HG03571 (cell line): ENCODE results near the gene PLEKHG5.
"Not testable (repeated sequence)": the region's sequence is repeated elsewhere in the genome, so short reads cannot be mapped to it uniquely, and the experiment has no call there.

Experiments used
- ATAC-seq: cut with Tn5 transposase; IDR thresholded peaks from one replicate; pipeline ENCODE4 v1.9.1; 2021; ENCODE audit not compliant: unreplicated experiment

PLEKHG5 gene

DNA sequence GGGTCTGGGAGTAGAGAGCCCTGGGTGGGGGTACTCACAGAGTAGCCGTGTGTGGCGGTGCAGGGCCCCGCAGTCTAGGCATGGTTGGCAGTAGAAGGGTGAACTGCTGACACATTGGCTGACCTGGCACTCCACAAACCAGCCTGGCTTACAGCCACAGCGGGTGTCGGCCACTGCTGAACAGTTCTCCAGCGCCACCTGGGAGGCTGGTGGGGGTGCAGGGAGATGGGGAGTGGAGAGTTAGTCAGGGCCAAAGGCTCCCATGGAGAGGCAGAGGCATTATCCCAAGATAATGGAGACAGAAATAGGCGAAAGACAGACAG is 27.0 kb downstream of the PLEKHG5 start:
- no peak for ATAC-seq

DNA sequence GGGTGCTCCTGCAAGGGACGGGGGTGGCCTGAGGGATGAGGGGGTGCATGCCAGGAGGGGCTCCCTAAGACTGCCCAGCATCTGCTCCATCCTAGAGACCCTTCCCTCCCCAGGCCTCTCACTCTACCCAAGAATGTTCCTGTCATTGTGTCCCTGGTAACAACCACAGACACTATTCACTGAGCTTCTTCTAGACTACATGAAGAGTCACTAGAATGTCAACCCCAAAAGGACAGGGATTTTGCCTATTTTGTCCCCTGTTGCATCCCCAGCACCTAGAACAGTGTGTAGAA is 28.4 kb downstream of the PLEKHG5 start:
- no peak for ATAC-seq

DNA sequence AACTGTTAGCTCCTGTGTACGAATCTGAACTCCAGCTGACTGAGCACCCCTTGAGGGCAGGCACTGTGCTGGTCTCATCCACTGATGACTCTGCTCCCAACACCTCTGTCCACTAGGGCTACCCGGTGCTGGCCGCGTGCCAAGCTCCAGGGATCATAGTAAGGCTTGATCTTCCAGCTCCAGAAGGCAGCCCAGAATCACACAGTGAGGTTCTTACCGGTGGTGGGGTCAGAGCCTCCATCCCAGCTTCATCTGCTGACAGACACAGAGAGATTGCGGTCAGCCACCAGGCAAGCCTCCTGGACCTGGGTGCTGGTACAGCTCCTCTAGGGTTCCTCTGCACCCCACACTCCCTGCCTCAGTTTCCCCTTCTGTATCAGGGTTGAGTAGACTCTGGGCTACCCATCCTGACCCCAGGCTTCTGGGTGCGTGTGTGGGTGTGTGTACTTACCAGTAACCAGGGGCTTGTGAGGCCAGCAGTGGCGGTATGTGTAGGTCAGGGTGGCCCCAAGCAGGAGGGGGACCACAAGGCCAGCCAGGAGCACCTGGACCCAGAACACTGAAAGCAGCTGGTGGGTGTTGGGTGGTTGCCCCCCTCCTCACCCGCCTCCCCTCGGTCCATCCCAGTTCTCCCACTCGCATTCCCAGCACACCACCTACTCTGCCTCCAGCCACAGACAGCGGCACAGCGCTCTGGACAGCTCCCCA is 28.9 kb downstream of the PLEKHG5 start:
- no peak for ATAC-seq

DNA sequence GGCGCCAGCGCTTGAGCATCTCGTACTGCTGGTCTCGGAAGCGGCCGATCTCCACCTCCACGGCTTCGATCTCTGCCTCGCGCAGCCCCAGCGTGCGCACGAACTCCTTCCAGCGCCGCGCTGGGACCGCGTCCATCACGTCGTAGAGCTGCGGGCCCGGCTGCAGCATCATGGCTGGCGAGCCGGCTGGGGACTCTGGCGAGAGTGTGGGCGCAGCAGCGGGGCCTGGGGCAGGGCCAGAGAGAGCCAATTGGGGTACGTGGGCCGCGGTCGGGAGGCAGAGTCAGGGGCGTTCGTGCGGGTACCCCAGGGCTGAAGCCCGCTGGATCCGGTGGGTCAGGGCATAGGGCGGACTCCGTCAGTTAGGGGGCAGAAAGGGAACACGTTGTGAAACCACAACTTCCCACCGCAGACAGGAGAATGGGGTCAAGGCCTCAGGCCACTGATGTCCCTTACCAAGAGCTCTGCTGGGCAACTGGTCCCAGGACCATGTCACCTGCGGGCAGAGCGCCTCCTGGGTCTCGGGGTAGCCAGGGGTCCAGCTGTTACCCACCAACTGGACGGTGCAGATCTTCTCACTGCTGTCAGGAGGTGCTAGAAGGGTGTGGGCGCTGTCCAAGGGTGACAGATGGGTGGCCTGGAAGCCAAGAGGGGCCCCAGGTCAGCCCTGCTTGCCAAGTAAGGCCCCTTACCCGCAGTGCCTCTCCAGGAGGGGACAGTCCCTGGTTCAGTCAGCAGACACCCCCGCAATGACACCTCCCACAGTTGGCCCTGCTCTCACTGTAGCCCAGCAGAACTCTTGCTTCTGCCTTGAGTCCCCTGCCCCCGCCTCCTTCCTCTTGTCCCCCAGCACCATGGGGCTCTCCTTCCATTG is 29.7 kb downstream of the PLEKHG5 start:
- ATAC-seq = no peak

DNA sequence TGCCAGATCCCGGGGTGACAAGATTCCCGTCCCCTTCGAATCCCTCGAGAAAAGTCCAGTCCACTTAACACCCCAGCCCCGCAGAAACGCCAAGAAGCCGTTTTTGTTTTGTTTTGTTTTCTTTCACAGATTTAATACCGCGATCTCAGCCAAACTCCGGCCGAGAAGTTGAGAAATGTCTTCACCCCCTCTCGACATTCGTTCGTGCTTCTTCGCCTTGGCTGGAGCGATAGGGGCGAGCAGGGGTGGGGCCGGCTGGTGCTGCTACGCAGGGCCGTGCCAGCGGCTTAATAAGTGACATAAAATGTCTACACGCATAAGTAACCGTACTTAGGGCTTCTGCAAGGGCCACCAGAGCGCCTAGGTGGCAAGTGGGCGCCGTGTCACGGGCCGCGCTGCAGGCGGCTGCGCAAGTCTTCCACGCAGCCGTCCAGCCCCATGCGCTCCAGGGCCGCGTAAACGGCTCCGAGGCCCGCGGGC is 30.4 kb downstream of the PLEKHG5 start:
- ATAC-seq = no peak

DNA sequence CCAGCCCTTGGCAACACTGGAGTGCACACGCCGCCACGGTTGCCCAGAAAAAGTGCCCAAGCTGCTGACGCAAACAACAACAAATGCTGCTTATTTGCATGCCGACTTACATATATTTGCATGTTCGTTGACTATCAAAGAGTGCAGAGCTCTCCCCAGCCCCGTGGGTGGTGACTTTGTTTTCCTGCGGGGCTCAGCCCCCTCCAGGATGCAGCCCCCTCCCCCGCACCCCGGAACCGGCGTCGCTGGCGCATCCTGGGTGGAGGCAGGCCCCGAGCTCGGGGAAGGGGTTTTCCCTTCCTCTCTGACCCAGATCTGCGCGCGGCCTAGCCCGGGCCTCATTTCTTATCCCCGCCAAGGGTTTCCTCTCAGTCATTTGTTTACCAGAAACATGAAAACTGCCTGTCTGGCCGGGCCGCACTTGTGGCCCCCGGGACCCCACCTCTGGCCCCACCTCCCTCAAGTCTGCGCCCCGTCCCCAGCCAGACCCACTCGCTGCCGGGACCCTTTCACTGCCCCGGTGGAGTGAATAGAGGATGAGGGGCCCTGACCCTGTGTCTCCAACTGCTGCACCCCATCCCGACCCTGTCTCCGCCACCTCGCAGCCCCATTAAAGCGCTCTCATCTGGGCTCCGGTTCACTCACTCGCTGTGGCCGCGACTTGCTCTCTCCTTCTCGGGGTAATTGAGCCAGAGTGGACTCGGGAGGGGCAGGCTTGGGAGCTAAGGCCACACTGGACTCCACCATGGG is 31.0 kb downstream of the PLEKHG5 start:
- no peak for ATAC-seq

DNA sequence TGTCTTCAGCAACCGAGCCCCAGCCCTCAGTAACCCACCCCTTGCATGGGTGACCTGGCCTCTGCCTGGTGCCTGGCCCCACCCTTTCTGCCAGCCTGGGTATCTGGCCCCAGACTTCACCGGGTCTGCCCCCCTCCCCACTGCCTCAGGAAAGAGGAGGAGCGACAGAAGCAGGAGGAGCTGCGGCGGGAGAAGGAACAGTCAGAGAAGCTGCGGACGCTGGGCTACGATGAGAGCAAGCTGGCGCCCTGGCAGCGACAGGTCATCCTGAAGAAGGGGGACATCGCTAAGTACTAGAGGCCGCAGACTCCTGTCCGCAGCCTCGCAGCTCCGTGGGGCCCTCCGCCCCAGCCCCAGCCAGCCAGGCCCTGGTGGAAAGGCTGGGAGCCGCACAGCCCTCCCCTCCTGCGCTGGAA is 31.6 kb downstream of the PLEKHG5 start:
- no peak for ATAC-seq

DNA sequence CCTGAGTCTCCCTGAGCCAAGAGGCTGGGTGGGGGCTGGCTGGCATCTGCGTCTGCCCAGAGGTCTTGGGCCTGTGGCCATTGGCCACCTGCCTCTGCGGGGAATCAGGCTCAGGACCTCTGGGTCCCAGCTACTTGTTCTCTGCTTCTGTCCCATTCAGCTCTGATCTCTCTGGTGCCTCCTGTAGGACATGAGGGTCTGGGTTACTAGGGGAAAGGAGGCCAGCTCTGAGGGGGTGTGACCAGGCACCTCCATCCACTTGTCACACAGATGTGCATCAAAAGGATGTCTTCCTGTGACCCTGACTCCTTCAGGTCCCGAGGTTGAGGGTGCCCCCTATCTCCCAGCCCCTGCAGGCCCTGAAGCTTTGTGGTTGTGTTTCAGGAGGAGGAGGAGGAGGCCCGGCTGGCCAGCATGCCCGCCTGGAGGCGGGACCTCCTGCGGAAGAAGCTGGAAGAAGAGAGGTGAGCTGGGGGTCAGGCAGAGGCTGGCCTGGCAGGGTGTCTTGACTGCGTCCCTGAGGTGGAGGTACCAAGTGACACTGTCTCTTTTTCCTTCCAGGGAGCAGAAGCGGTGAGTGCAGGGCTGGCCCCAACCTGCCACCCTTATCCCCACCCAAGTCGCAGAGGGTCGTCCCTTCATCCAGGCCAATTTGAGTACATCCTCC is 34.5 kb downstream of the PLEKHG5 start:
- ATAC-seq = no peak

DNA sequence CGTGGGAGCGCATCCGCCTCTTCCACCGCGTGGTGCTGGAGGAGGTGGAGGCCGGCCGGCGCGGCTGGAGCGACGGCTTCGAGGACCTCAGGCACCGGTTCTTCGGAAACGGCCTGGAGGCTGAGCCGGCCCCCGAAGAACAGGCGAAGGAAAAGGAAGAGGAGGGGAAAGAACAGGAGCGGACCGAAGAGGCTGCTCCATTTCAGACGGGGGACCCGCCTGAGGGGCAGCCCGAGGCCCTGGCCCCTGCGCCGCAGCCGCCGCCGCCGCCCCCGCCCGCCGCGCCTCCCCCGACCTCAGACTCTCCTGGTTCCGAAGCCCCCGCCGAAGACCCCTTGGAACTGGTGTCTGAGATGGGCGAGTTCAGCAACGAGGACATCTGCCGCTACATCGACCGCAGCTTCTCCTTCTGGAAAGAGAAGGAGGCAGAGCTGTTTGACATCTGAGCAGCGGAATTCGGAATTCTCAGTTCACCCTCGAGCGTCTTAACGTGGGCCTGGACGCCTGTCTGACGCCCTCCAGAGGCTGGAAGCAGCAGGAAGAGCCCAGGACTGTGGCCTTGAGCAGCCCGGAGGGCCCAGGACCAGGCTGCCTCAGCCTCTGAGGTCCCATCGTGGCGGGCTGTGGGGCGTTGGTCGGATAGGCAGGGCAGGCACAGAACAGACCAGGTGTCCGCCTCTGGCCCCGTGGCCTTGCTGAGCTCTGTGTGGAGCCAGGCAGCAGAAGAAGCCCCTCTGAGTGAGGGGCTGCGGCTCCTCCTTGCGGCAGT is 35.5 kb downstream of the PLEKHG5 start:
- ATAC-seq = not testable (repeated sequence)

DNA sequence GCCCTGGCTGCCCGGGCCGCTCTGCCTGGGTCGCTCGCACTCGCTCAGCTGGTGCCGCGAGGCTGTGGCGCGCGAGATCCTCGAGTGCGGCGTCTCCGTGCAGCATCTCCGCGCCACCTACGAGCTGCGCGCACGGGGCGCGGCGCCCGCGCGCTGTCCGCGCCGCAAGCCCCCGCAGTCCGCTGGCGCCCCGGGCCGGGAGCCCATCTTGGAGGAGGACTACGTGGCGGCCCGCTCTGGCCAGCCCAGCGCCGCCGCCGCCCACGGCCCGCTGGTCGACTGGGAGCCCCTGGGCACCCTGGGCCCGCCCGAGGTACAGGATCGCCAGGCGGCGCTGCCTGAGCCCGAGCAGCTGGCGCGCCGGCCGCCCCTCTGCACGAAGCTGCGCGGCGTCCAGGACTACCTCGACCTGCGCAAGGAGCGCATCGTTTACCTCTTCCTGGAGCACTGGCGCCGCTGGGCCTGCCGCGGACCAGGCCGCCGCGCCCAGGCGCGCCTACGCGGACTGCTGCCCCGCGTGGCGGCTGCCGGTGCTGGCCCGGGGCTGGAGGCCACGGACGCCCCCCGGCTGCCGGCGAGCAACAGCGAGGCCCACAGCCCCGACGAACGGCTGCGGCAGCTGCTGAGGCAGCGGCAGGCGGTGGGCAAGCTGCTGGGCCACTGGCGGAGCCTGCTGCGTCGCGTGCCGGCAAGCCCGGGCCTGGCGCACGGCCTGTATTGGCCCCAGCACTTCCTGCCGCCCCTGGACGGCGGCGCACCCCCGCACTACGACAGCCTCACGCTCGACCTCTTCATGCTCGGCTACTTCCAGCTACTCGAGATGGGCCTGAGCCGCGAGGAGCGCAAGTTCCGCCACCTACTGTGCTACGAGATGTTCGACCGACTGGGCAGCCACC is 36.4 kb downstream of the PLEKHG5 start:
- no peak for ATAC-seq

DNA sequence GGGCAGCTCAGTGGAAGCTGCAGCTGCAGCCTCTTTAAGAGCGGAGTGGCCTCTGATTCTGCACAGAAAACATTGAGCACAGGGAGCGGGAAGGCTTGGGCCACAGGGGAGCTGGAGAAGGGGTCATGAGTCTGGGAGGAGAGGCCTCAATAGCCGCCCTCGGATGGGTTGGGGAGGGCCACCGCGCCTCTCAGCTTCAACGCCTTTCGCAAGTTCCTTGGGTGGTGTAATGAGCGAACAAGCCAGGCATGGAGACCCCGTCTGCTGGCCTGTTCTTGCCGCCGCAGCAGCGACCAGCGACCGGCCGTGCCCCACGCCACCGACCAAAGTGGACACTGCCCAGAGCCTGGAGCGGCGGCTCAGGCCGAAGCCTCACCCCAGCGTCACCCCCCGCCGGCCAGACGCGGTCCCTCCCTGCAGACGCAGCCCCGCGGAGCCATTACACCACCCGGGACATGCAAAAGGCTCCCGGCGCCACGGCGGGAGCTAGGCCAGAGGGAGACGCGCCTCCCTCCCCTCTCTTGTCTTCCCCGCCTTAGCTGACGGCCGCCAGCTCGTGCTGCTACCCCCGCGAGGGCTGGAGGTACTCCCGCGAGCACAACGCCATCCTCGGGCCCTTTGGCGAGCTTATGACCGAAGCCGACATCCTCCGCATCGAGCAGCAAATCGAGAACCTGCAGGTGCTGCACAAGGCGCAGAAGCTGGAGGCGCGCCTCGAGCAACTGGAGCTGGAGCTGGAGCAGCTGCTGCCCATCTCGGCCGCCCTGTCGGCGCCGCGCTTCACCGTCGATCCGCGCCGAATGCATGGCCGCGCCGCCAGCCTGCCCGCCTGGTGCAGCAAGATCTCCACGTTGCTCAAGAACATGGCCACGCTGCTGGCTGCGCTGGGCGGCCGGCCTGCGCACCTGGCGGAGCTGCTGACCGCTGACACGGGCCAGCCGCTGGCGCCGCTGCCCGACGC is 37.3 kb downstream of the PLEKHG5 start:
- ATAC-seq = not testable (repeated sequence)

DNA sequence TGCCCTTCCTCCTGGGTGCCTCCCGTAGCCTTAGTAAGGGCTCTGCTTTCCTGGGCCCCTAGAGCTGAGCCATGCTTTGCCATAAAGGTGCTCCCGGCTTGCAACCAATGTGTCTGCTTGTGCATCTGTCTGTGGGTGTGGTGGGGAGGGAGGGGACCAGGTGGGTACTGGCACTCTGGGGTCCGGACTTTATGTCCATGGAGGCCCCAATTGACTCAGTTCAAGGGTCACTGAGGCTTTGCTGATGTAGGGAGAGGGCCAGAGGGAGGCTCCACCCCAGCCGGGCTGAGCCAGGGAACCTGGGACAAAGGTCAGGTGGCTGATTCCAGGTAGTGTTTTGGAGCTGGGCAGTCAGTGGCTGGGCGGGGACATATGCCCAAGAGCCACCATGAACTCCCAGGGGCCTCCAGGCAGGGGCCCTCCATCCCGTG is 40.5 kb downstream of the PLEKHG5 start:
- no peak for ATAC-seq

DNA sequence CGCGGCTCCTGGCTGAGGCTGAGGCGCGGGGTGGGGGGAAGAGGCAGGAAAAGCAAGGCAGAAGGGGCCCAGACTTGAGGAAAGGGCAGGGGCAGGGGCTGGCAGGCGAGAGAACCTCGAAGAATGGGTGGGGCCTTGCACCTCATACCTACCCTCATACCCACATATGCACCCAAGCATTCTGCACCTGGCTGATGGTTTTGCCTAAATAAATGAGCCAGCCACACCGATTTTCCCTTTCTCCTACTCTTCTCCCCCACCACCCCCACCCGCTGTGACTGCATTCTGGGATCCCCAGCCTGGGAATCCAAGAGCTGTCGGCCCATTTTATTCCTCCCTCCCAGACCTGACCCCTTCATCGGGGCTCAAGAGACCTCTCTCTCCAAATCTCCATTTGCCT is 41.0 kb downstream of the PLEKHG5 start:
- ATAC-seq = not testable (repeated sequence)

DNA sequence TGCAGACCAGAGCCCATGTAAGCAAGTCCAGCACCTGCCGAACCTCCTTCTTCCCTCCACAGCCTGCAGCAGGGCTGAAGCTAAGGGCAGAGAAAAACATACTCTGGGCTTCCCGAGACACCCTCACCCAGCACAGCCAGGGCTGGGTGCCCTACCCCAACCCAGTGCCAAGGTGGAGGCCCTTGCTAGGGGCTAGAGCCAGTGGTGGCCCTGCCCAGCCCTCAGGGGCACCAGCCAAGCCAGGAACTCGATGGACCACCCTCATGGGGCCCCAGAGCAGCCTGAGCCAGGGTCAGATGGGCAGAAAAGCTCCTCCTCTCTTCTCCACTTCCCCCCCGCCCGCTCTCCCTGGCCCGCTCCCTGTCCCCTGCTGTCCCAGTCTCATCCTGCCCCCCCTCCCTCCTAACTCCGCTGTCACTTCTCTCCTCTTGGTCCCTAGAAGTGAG is 41.4 kb downstream of the PLEKHG5 start:
- ATAC-seq = no peak

DNA sequence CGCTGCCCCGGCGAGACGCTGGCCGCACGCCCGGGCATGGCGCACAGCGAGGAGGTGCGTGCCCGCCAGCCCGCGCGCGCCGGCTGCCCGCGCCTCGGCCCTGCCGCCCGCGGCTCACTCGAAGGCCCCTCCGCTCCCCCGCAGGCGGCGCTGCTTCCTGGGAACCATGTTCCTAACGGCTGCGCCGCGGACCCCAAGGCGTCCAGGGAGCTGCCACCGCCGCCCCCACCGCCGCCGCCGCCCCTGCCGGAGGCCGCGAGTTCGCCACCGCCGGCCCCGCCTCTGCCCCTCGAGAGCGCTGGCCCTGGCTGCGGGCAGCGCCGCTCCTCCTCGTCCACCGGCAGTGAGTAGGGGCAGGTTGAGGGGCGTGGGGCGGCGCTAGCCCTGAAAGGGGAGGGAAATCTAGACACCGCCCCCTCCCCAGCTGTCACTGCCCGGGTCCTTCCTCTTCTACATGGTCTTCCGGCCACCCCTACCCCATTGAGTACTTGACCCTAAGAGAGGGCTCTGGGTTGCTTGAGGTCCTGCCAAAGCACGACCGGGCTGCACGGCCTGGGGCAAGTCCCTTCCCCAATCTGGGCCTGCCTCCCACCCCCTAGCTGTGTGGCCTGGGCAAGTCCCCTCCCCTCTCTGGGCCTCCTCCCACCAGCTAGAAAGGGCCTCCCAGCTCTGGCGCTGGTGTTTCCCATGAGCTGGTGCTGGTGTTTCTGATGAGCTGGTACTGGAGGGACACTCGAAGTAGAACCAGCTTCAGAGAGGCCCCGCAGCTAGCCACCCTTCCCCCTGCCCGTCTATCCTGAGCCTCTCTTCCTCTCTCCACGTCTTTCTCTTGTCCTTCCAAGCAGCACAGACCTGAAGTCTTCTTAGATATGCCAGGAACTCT is 42.5 kb downstream of the PLEKHG5 start:
- ATAC-seq = no peak

DNA sequence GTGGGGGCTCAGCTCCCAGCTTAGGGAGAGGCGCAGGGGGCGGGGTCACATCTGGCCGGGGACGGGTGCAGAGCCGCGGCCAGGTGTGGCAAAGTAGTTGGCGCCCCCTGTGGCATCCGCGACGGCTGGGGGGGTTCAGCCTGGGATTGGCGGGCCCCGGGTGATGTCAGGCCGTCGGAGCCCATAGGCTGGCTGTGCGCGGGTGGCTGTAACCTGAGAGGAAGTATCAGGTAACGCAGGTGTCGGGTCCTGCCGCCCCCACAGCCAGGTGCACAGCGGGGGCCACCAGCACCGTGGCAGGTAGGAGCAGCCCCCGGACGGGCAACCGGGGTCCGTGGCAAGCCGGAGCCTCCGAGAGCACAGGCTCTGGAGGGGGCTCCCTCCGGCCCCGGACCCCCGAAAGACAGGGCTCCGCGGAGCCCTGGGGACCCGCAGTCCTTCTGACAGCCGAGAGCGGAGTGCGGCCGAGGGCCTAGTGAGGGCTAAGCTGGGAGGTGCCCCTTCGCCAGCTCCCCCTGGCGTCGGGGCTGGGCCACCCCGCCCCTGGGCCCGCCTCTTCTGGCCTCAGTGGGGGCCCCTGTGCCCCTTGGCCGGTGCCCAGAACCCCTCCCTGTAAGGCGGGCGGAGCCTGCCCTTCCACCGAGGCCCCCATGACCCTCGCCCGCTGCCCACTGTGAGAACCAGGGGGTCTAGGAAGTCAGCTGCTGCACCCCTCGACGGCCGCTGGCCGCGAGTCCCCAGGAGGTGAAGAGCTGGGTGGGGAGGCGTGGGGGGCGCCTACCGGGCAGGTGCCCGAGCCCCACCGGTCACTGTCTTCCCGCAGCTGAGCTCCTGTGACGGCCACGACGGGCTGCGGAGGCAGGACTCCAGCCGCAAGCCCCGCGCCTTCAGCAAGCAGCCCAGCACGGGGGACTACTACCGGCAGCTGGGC is 43.4 kb downstream of the PLEKHG5 start:
- ATAC-seq = no peak
